Stimulated activated CD8-positive, alpha-beta memory T cell treated with anti-CD3 and anti-CD28 coated beads, Interleukin-4, amount 100 ng/mL, for 4 hours (primary cell): ENCODE results near the gene FGD2.
"Not testable (repeated sequence)": the region's sequence is repeated elsewhere in the genome, so short reads cannot be mapped to it uniquely, and the experiment has no call there.

Experiments used
- DNase-seq, 2 donors: peaks; one replicate each; pipeline ENCODE4 v3.0.0-alpha.2; 2020; ENCODE audit warnings: low read depth in 2 of 2, low spot score in 1 of 2

Gene FGD2

GRCh38 chr6:36989264-36989663, 16.2 kb upstream of the FGD2 start:
- DNase-seq = no peak

DNA sequence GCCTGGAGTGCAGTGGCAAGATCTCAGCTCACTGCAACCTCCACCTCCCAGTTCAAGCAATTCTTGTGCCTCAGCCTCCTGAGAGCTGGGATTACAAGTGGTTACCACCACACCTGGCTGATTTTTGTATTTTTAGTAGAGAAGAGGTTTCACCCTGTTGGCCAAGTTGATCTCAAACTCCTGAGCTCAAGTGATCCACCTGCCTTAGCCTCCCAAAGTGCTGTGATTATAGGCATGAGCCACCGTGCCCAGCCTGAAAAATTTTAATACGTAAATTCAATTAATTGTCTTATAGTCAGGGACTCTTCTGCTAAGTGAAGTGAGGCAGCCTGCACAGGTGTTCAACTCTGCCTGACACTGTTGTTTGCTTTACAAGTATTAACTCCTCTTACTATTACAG, 15.1 kb upstream of the FGD2 start:
- not testable (repeated sequence) for DNase-seq

DNA sequence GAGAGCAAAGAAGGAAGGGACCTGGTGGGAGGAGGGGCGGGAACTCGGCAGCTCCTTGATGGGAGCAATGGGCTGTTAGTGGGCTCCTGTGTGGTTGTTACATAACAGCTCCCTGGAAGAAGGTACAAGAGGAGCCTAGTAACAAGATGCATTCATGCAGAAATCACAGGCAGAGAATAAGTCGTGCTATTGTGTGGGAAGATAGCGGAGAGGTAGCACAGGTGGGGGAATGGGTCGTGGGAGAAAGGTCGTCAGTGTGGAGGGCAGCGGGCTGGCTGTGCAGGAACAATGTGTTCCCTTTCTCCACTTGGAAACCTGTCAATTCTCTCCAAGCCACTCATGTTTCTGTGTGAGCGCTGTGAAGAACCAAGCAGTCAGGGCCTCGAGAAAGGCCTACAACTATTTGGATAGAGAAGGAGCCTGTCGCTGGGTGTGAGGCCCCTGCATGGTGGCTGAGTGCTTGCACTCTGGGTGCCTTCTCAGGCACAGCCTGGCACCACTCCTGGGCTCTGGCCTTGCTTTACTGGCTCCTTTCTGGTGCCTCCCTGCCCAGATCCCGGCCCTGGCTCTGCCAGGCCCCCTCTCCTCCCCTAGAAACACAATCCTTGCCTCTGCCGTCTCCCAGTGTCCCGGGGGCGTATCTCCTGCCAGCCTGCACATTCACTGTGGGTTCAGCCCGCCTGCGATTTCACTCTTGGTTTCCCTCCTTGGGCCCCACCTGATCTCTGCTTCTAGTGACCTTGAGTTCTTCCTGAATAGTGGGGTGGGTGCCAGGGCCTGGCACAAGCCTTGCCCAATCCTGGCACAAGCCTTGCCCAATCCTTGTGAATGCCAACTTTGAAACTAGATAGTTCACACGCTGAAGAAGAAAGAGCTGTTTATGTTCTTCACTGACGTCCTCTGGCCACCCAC, 7.4 kb upstream of the FGD2 start:
- no peak for DNase-seq

DNA sequence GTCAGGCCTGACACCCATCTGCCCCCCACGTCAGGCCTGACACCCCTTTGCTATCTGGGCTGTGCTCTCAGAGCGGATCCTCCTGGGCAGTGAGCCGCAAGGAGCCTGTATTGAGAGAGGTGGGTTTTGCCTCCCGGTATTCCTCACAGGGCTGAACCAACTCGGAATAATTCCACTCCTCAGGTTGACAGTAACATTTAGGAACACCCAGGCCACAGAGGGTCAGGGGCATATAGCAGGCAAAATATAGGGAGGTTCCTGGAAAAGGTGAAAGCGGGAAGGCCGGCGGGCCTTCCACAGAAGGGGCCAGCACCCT, 6.8 kb upstream of the FGD2 start:
- no peak for DNase-seq

DNA sequence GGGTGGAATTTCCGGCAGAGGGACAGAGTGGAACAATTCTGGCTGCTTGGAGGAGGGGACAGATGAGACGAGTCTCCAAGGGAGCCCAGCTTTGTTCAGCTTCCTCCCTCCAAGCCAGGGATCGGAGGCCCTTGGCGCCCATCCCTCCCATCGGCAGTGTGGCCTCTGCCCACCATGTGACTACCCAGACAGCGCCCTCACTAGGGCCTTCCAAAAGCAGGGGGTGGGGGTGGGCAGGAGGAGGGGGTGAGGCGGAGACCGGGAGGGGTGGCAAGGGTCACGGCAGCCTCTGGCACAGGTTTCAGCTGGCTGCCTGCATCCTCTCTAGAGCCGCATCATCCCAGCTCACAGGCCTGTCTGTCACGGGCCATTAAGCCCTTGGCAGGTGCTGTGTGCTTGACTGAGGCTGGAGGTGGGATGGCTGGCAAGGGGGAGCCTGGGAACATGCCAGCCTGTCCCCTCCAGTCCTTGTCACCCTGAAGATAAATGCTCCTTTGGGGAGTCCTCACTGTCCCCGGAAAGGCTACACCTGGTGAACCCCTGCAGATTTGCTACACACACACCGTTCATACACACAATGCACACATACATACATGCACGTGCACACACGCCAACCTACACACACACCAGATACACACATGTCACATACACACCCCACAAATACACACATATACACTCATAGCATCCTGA, 6.2 kb upstream of the FGD2 start:
- no peak for DNase-seq

- DNase-seq = no peak
Measured at GRCh38 chr6:36999751-37000125, 5.7 kb upstream of the FGD2 start.

DNA sequence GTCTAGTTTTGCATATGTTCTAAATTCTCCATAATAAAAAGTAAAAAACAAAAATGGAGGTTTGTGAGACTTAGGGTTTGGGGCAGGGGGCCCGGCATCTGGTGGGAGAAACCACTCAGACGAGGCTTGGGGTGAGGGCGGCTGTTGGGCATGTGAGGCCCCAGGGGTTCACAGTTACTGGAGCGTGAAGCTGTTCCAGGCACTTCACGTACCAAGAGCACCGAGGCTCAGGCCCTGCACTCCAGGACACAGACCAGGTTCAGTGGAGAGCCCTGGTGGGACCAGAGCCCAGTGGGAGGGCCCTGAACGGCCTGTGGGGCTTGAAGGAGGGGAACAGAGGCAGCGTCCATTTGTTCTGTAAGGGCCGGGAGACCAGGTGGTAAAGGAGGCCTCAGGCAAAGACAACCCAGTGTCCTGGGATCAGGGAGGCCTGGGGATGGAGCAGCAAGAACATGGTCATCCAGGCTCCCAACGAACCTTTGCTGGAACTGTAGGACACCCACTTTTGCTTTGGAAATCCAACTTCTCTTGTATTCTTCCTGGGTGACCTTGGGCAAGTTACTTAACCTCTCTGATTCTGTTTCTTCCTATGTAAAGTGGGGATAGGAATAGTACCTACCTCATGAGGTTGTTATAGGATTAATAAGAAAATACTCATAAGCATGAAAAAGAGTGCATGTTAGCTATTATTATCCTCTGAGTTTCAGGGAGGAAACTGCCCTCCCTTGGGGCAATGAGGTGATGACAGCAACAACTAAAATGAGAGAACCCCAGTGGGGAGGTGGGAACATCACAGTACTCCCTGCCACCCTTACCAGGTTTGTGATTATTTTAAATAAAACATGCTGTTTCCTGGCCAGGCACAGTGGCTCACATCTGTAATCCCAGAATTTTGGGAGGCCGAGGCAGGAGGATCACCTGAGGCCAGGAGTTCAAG, 1.1 kb upstream of the FGD2 start:
- no peak for DNase-seq

- no peak for DNase-seq
Measured at GRCh38 chr6:37005827-37006567, 542 bp downstream of the FGD2 start.

- DNase-seq = no peak
Measured at GRCh38 chr6:37006793-37007339, 1.4 kb downstream of the FGD2 start.

DNA sequence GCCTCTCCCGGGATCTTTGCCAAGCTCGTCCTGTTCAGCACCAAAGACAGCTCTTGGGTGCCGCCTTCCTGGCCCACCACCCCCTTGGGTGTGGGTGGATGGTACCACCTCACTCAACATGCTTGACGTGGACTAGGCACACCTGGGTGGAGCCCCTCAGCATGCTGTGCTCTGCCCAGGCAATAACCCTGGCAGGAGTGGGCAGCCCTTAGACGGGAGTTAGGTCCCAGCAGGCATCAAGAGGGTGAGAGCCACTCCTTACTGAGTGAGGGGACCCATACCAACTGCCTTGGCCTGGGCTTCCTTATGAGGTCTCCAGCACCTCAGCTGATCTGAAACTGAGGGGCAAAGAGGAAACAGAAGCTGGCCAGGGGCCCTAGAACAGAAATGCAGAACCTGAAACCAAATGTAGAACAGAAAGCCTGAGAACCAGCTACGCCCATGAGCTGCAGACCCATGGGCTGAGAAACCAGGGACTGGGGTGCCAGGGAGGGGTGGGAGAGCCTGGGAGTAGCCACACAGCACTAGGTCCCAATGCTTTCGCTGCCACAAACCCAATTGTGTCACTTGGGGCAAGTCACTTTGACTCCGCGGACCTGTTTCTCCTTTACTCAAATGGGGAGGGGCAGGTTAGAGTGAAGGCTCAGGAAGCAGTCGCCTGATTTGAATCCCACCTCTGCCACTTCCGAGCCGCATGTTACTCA, 2.0 kb downstream of the FGD2 start:
- DNase-seq = no peak

DNA sequence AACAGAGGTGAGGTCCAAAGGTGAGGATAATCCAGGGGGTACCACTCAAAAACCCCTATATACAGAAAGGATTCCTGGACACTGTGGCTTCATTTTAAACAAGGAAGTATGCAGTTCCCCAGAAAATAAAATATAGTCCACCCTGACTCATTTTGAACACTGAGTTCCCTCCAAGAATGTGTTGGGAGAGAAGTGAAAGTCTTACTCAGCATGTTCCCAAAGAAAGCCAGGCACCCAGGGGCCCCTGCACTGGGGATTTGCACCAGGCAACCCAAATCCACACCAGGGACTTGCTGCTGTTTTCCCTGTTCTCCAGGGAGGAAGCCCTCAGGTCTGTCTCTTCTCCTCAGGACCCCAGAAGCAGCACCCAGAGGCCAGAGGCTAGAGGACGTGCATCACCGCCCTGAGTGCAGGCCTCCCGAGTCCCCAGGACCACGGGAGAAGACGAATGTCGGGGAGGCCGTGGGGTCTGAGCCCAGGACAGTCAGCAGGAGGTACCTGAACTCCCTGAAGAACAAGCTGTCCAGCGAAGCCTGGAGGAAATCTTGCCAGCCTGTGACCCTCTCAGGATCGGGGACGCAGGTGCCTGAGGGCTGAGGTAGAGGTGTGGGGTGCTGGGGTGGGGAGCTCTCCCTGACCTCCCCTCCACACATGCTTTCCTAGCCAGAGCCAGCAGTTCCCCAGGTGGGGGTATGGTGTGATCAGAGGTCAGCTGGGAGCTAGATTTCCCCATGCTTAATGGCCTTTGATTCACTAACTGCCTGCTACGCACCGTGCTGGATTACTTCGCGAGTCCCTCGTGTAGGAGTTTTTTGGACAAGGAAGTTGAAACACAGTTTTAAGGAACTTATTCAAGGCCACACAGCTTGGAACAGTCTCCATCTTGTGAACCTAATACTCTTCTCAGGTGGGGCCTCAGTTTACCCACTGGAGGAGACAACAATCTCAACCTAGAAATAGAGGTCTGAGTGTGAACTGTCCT, 3.3 kb downstream of the FGD2 start:
- DNase-seq = no peak

- DNase-seq = no peak
Measured at GRCh38 chr6:37010402-37010892, 5.0 kb downstream of the FGD2 start.

DNA sequence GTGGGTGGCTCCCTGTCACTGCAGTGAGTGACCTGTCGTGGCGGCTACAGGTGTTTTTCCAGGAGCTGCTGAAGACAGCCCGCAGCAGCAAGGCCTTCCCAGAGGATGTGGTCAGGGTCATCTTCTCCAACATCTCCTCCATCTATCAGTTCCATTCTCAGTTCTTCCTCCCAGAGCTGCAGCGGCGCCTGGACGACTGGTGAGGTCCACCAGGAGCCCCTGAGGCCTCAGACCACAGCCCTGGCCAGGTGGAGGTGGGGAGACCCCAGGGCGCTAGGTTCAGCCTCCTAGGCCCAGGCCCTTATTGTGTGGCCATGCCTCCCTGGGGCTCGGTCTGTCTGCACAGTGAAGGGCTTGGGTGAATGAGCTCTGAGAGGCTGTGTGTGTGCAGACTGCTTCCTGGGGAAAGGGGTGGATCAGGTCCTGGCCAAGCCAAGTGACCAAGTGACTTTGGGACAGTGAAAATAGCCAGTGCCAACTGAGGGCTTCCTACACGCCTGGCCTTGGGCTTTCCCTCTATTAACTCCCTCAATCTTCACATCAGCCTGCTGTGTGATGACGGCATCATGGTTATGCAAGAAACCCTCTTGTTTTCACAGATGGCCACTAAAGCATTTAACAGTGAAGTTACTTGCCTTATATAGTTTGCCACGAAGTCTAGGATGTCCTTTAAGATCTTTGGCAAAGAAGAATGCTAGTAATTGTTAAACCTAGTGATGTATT, 6.4 kb downstream of the FGD2 start:
- no peak for DNase-seq

- no peak for DNase-seq
Measured at GRCh38 chr6:37013516-37014491, 8.3 kb downstream of the FGD2 start.

DNA sequence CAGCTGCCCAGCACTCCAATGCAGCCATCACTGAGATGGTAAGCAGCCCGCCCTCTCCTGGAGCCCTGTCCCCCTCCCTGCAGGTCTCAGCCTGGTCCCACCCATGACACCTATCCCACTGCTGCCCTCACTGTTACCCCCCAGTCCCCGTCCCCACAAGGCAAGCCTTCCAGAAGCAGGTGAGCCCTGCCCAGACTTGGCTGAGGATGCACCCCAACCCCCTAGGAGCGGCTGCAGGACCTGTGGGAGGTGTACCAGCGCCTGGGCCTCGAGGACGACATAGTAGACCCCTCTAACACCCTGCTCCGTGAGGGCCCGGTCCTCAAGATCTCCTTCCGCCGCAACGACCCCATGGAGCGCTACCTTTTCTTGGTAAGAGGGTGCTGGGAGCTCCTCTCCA, 9.2 kb downstream of the FGD2 start:
- no peak for DNase-seq

DNA sequence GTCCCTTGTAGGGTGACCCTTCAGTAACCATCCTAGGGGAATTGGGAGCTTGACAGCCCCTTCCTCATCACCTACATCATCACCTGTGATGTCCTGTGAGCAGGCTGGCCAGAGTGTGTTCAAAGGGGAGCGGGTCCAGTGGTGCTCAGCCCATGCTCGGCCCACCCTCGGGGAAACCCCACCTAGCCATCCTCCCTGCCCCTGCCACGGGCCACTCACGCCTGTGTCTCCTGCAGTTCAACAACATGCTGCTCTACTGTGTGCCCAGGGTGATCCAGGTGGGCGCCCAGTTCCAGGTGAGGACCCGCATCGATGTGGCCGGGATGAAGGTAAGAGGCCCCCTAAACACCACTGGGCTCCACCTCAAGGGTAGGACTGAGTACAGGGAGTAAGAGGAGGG, 10.1 kb downstream of the FGD2 start:
- no peak for DNase-seq

- no peak for DNase-seq
Measured at GRCh38 chr6:37016995-37017394, 11.5 kb downstream of the FGD2 start.
